HAP-1 (cell line): ENCODE data around the gene MPZL3.
A peak's percentile ranks its signal among the peaks of the same experiment; 100 is the strongest.

Source experiments
- DNase-seq, 2 experiments: peaks; one replicate each; pipeline ENCODE4 v3.0.0-alpha.2; 2016 to 2020; ENCODE audit warnings: low spot score in 2 of 2
- H3K27me3 ChIP-seq: fragments of 250-450 bp; sonication (Bioruptor Pico); 2 replicates; pipeline ENCODE4 v1.5.1; 2020; ENCODE audit warnings: low read depth, mild to moderate bottlenecking, moderate library complexity
- H3K36me3 ChIP-seq: fragments of 250-450 bp; sonication (Bioruptor Pico); replicated peaks from 2 replicates; pipeline ENCODE4 v1.5.1; 2020; ENCODE audit warnings: mild to moderate bottlenecking
- H3K4me1 ChIP-seq: fragments of 250-450 bp; sonication (Bioruptor Pico); 2 replicates; pipeline ENCODE4 v1.5.1; 2020; ENCODE audit warnings: mild to moderate bottlenecking
- H3K4me3 ChIP-seq: fragments of 250-450 bp; sonication (Bioruptor Pico); 2 replicates; pipeline ENCODE4 v1.5.1; 2020; ENCODE audit warnings: mild to moderate bottlenecking, moderate library complexity
- H3K9me3 ChIP-seq: fragments of 250-450 bp; sonication (Bioruptor Pico); 2 replicates; pipeline ENCODE4 v1.5.1; 2020; ENCODE audit warnings: mild to moderate bottlenecking, moderate library complexity
- in situ Hi-C: fragments of 300-500 bp; cut with MboI; formaldehyde crosslinking; loops from 3 replicates; pipeline ENCODE4 v1.14.3; 2020; ENCODE audit warnings: low sequenced_read_pairs, inconsistent platforms, mixed read lengths

The MPZL3 gene

DNA sequence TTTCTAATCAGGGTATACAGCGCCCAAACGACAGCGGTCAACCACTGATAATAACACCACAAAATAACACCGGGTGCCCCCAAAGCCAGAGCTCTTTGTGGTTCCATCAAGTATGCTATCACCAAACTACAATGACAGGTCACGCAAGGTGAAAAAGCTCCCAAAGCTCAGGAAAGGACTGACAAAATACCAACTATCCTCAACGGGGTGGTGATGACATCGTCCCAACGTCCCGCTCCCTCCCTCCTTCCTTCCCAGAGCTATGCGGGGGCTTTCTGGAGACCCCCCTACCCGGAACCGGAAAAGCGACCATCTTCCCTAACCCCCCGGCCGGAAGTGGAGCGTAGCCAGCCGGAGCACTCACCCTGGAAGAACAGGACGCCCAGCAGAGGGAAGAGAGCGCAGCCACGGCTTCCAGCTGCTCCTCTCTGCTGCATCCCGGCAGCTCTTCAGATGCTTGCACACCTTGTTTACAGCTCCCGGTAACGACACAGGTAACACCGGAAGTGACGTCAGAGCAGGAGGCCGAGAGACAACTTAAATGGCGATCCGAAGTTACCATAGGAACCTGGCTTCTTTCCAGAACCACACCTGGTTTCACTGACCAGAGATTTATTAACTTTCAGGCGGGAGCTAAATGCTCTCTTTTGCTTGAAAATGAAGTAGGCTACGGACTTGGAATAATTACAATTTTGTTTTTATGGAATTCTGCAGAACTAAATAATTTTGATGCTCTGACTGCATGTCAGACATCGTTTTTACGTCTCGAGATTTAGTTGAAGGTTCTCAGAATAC lies at the start of gene MPZL3:
Gene MPZL3 (minus strand): TSS at position 508 of the 795 bp plus-strand sequence. CDS start 71 bp downstream, at position 437.
- H3K4me3 ChIP-seq: peak within 1 kb of the TSS; percentile 59
- H3K9me3 ChIP-seq: no peaks in the 10 kb centered on the region; the same call in 1 of the 2 replicates
- peaks cover 3% of the 10 kb centered on the region; the same call in 1 of the 2 replicates for H3K4me1 ChIP-seq
- peak; percentile 47 to 80 for DNase-seq
- H3K36me3 ChIP-seq: no peaks in the 10 kb centered on the region
- in situ Hi-C loops: no loop called here
- peaks cover 14% of the 10 kb centered on the region; the same call in 1 of the 2 replicates for H3K27me3 ChIP-seq

- Histone ChIP-seq H3K36me3 (no peaks in the 10 kb centered on the region), H3K27me3 (peaks cover 24% of the 10 kb centered on the region), H3K4me3 (no peak overlapping the region), H3K4me1 (no peaks in the 10 kb centered on the region), H3K9me3 (no peaks in the 10 kb centered on the region)
- DNase-seq: no peak
- in situ Hi-C loops: no loop called here
Measured at GRCh38 chr11:118301600-118302195, 49.5 kb upstream of the MPZL3 start.

DNA sequence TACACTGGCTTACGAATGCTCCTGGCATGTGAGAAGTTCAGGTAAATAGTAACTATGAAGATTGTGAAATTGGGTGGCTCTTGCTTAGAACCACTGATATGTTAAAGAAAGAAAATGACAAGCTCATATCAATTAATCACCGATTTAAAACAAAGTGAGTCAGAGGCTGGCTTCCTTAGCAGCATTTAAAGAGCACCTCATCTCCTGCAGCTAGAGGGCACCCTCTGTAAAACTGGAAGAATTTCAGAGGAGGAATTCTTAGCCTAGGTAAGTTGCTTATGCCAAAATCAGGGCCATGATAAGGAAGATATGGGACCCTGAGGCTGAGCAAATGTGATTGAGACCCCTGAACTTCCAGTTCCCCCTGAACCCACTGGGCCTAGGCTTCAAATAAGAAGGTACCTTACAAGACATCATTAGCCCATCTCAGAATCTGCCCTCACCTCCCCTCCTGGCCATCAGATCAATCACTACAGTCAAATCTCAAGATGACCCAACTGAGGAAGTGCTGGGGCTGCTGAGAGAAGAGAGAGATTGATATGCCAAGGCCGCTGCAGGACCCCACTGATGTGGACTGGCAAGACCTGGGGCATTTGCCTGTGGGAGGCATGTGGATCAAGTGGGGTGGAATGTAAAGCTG lies 43.8 kb upstream of the MPZL3 start:
- Histone ChIP-seq H3K9me3 (no peaks in the 10 kb centered on the region), H3K4me3 (no peak overlapping the region), H3K27me3 (peaks cover 5% of the 10 kb centered on the region), H3K4me1 (no peaks in the 10 kb centered on the region), H3K36me3 (no peaks in the 10 kb centered on the region)
- no peak for DNase-seq
- in situ Hi-C loops: no loop called here

DNA sequence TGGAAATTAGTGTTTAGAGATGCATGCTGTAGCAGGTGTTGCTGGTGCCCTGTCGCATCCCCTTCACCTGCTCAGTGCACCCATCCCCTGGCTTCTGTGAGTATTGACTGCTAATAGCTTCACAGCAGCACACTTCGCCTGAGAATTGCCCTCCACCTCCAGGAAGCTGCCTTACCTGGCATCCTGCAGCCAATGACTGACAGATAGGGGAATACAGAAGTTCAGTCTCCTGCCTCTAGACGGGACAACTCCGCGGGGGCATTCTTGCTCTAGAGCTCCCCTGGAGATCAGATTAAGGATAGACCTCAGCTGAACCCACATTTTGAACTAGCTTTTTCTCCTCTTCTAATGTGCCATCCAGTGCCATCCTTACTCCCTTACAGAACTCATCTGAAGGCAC lies 43.0 kb upstream of the MPZL3 start:
- Histone ChIP-seq H3K4me3 (no peak overlapping the region), H3K27me3 (peaks cover 3% of the 10 kb centered on the region), H3K9me3 (no peaks in the 10 kb centered on the region), H3K4me1 (no peaks in the 10 kb centered on the region), H3K36me3 (no peaks in the 10 kb centered on the region)
- in situ Hi-C loops: no loop called here
- no peak for DNase-seq

DNA sequence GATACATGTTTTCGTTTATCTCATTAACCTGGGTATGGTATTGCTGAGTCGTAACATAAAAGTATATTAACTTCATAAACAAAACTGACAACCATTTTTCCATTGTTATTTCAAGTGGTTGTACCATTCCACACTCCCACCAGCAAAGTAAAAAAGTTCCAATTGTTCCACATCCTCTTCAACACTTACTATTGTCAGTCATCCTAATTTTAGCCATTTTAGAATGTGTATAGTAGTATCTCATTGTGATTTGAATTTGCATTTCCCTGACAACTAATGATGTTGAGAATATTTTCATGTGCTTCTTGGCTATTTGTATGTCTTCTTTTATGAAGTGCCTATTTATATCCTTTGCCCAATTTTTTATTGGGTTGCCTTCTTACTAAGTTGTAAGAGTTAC lies 41.9 kb upstream of the MPZL3 start:
- in situ Hi-C loops: no loop called here
- no peak overlapping the region for H3K4me3 ChIP-seq
- H3K27me3 ChIP-seq: peaks cover 3% of the 10 kb centered on the region
- H3K9me3 ChIP-seq: no peaks in the 10 kb centered on the region
- no peaks in the 10 kb centered on the region for H3K4me1 ChIP-seq
- DNase-seq: no peak
- no peaks in the 10 kb centered on the region for H3K36me3 ChIP-seq

DNA sequence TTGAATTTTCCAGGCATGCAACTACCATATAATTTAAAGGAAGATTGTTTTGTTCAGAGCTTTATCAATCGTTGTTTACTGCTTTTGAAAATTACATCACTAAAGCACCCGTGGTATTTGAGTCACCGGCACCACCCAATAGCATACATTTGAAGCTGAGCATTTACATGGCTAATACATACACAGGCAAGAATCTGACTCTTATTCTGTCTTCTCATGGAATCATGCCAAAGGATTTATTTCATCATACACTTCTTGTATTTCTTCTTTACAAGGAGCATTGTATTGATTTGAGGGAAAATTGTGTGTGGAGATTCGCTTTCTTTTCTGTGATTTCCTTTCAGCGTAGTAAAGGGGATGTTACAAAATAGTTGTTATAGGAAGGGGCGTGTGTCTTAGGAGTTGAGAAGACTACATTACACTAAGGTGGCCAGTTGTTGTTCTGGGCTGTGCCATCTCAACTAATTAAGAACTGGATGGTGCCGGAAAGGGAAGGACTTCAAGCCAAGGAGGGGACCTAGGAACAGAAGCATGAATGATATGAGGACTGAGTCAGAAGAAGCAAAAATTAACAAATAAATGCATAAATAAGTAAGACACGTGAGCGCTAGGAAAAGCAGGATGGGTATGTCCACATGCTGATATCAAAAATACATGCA lies 39.4 kb upstream of the MPZL3 start:
- DNase-seq: no peak

DNA sequence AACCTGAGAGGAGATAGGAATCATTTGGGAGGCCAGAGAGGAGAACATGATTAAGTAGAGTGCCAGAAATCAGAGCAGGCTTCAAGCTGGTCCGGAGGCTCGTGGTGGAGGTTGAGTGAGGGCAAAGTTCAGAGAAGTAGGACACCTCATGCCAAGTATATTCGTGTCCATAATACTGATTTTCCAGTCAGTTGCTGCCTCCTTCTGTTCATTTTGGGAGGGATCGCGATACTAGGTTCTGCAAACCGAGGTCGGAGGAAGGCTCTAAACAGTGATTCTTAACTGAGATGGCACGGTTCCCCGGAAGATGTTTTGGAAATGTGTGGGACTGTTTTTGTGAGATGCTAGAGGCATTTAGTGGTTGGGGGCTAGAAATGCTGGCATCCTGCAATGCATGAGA lies 38.8 kb upstream of the MPZL3 start:
- in situ Hi-C loops: no loop called here
- no peaks in the 10 kb centered on the region for H3K9me3 ChIP-seq
- H3K4me3 ChIP-seq: no peak overlapping the region
- no peaks in the 10 kb centered on the region for H3K4me1 ChIP-seq
- H3K36me3 ChIP-seq: no peaks in the 10 kb centered on the region
- DNase-seq: no peak
- H3K27me3 ChIP-seq: peaks cover 3% of the 10 kb centered on the region

More for the DNA sequence above, 39.4 kb upstream of the MPZL3 start:
- no peaks in the 10 kb centered on the region for H3K36me3 ChIP-seq
- H3K4me3 ChIP-seq: no peak overlapping the region
- no peaks in the 10 kb centered on the region; the same call in none of the 2 replicates for H3K27me3 ChIP-seq
- no peaks in the 10 kb centered on the region for H3K9me3 ChIP-seq
- no peaks in the 10 kb centered on the region for H3K4me1 ChIP-seq
- in situ Hi-C loops: no loop called here

DNA sequence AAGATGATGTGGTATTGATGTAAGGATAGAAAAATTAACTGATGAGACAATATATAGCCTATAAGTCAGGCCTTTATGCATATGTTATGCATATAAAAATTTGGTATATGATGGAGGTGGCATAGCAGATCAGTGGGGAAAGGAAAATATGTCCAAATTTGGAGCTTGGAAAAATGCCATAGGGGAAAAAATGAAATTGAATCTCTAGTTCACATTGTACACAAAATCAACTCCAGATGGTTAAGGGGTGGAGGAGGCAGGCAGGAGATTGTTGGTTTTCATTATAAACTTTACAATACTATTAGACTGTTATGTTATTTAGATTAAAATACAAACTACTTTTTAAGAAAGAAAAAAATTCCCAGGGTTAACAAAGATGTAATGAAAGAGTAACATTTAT lies 37.2 kb upstream of the MPZL3 start:
- Histone ChIP-seq H3K36me3 (no peaks in the 10 kb centered on the region), H3K4me3 (no peak overlapping the region), H3K27me3 (peaks cover 3% of the 10 kb centered on the region), H3K9me3 (no peaks in the 10 kb centered on the region), H3K4me1 (no peaks in the 10 kb centered on the region)
- in situ Hi-C loops: no loop called here
- DNase-seq: no peak

DNA sequence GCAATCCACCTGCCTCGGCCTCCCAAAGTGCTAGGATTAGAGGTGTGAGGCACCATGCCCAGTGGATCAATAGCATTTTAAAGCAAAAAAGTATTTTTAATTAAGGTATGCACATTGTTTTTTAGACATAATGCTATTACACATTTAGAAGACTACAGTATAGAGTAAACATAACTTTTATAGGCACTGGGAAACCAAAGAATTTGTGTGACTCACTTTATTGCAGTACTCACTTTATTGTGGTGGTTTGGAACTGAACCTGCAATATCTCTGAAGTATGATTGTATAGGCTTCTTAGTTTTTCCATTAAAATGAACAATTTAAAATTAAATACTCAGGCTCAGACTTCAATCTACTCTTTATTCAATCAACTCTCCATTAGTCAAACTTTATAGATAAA lies 34.8 kb upstream of the MPZL3 start:
- in situ Hi-C loops: no loop called here
- DNase-seq: no peak
- Histone ChIP-seq H3K4me1 (no peaks in the 10 kb centered on the region), H3K4me3 (no peak overlapping the region), H3K36me3 (no peaks in the 10 kb centered on the region), H3K27me3 (peaks cover 3% of the 10 kb centered on the region; the same call in 1 of the 2 replicates), H3K9me3 (no peaks in the 10 kb centered on the region)

DNA sequence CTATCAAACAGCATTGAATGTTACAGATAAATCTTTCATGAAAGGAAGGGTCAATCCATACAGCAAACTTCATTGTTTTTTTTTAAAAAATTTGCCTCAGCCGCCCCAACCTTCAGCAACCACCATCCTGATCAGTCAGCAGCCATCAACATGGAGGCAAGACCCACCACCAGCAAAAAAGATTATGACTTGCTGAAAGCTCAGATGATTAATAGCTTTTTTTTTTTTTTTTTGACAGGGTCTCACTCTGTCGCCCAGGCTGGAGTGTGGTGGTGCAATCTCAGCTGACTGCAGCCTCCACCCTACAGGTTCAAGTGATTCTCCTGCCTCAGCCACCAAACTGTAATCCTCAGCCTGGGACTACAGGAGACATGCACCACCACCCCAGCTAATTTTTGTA lies 34.4 kb upstream of the MPZL3 start:
- Histone ChIP-seq H3K9me3 (no peaks in the 10 kb centered on the region), H3K36me3 (no peaks in the 10 kb centered on the region), H3K4me3 (no peak overlapping the region), H3K27me3 (peaks cover 3% of the 10 kb centered on the region; the same call in 1 of the 2 replicates), H3K4me1 (no peaks in the 10 kb centered on the region)
- in situ Hi-C loops: no loop called here
- no peak for DNase-seq

- Histone ChIP-seq H3K4me3 (no peak overlapping the region), H3K4me1 (no peaks in the 10 kb centered on the region), H3K27me3 (peaks cover 3% of the 10 kb centered on the region; the same call in 1 of the 2 replicates), H3K36me3 (no peaks in the 10 kb centered on the region), H3K9me3 (no peaks in the 10 kb centered on the region)
- in situ Hi-C loops: no loop called here
- DNase-seq: no peak
Measured at GRCh38 chr11:118283756-118284350, 31.7 kb upstream of the MPZL3 start.

DNA sequence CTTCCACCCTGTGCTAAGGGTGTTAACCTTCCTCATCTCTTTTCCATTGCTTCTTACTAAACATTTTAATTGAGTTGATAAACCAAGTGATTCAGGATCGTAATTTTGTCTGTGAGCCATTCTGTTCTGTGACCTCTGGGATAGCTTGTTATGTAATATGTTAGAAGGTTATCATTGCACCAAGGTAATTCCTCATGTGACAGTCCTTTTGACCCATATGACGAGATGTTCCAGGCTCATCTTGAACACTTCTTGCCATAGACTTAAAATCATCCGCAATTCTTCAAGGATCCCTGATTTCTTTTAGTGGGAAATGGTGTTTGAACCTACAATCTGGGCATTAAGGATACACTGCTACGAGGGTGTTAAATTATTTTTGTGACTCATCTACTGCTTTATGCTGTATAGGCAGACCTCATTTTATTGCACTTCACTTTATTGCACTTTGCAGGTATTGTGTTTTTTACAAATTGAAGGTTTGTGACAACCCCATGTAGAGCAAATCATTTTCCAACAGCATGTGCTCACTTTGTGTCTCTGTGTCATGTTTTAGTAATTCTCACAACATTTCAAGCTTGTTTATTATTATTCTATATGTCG lies 31.0 kb upstream of the MPZL3 start:
- Histone ChIP-seq H3K4me3 (no peak overlapping the region), H3K9me3 (no peaks in the 10 kb centered on the region), H3K36me3 (no peaks in the 10 kb centered on the region), H3K4me1 (no peaks in the 10 kb centered on the region), H3K27me3 (peaks cover 3% of the 10 kb centered on the region; the same call in 1 of the 2 replicates)
- DNase-seq: no peak
- in situ Hi-C loops: no loop called here

DNA sequence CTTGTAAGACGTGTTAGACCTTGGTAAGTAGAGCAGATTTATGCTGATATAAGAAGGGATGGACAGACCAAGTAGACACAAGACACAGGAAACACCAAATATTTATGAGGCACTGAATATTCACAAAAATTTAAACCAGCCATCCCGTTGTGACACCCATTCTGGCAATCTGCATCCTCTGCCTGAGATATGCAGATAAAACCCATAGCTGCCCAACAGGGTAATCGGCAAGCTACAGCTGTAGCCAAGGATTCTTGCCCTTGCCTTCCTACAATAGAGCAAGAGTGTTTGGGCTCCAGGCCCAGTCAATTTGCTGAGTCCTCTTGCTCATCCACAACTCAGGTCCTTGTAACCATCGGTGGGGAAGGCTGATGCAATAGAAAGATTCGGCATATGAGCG lies 30.4 kb upstream of the MPZL3 start:
- in situ Hi-C loops: no loop called here
- no peaks in the 10 kb centered on the region for H3K36me3 ChIP-seq
- no peaks in the 10 kb centered on the region for H3K9me3 ChIP-seq
- H3K27me3 ChIP-seq: peaks cover 3% of the 10 kb centered on the region; the same call in 1 of the 2 replicates
- no peak for DNase-seq
- H3K4me3 ChIP-seq: no peak overlapping the region
- H3K4me1 ChIP-seq: no peaks in the 10 kb centered on the region
